H9 (cell line): ENCODE data around the gene CTDSPL2. TPM values are rescaled to one million over a fixed set of nuclear protein-coding genes. Genes with fewer than 3 reads are reported as not detected.

ENCODE experiments used
- DNase-seq: peaks from one replicate; pipeline ENCODE4 v3.0.0-alpha.2; 2017
- H2AFZ ChIP-seq: one replicate; pipeline ENCODE4 v1.6.1; 2013; ENCODE audit warnings: mild to moderate bottlenecking, low read length, control low read depth, moderate library complexity
- H2AK5ac ChIP-seq: 2 replicates; pipeline ENCODE4 v1.6.1; 2013; ENCODE audit warnings: low read length, control low read depth, mixed read lengths; ENCODE audit not compliant: insufficient read length
- H2BK120ac ChIP-seq: one replicate; pipeline ENCODE4 v1.6.1; 2013; ENCODE audit warnings: low read depth, mild to moderate bottlenecking, low read length, control low read depth, inconsistent platforms; ENCODE audit not compliant: poor library complexity, severe bottlenecking
- H2BK12ac ChIP-seq: 2 replicates; pipeline ENCODE4 v1.6.1; 2013; ENCODE audit warnings: low read length, control low read depth, mixed read lengths, low read depth; ENCODE audit not compliant: insufficient read length
- H2BK15ac ChIP-seq: 2 replicates; pipeline ENCODE4 v1.6.1; 2013; ENCODE audit warnings: low read depth, low read length, control low read depth
- H2BK20ac ChIP-seq: one replicate; pipeline ENCODE4 v1.6.1; 2013; ENCODE audit warnings: low read depth, mild to moderate bottlenecking, low read length, control low read depth, inconsistent platforms; ENCODE audit not compliant: poor library complexity, severe bottlenecking
- H2BK5ac ChIP-seq: 2 replicates; pipeline ENCODE4 v1.6.1; 2013; ENCODE audit warnings: low read length, control low read depth, mixed read lengths; ENCODE audit not compliant: insufficient read length
- H3K14ac ChIP-seq: 2 replicates; pipeline ENCODE4 v1.6.1; 2013; ENCODE audit warnings: low read length, control low read depth; ENCODE audit not compliant: insufficient read depth
- H3K18ac ChIP-seq: 2 replicates; pipeline ENCODE4 v1.6.1; 2013; ENCODE audit warnings: low read depth, mild to moderate bottlenecking, mixed read lengths, low read length, control low read depth; ENCODE audit not compliant: insufficient read length
- H3K23ac ChIP-seq: 2 replicates; pipeline ENCODE4 v1.6.1; 2013; ENCODE audit warnings: low read length, control low read depth, mixed read lengths, low read depth; ENCODE audit not compliant: insufficient read length
- H3K23me2 ChIP-seq: 2 replicates; pipeline ENCODE4 v1.6.1; 2013; ENCODE audit warnings: low read depth, mild to moderate bottlenecking, mixed read lengths, low read length, control low read depth; ENCODE audit not compliant: insufficient read length, poor library complexity, severe bottlenecking
- H3K27ac ChIP-seq: 2 replicates; pipeline ENCODE4 v1.5.1; 2013; ENCODE audit warnings: low read length, control low read depth, mixed read lengths, low read depth; ENCODE audit not compliant: insufficient read length
- H3K27me3 ChIP-seq: 2 replicates; pipeline ENCODE4 v1.6.1; 2013; ENCODE audit warnings: low read length, control low read depth, inconsistent platforms; ENCODE audit not compliant: insufficient read depth
- H3K4ac ChIP-seq: 2 replicates; pipeline ENCODE4 v1.6.1; 2013; ENCODE audit warnings: low read depth, mild to moderate bottlenecking, control low read depth, inconsistent platforms, low read length, moderate library complexity
- H3K4me1 ChIP-seq: 2 replicates; pipeline ENCODE4 v1.6.1; 2013; ENCODE audit warnings: low read length, control low read depth, inconsistent platforms; ENCODE audit not compliant: insufficient read depth
- H3K4me2 ChIP-seq: 2 replicates; pipeline ENCODE4 v1.6.1; 2013; ENCODE audit warnings: low read length, control low read depth, mixed read lengths; ENCODE audit not compliant: insufficient read length, insufficient read depth
- H3K56ac ChIP-seq: 2 replicates; pipeline ENCODE4 v1.6.1; 2013; ENCODE audit warnings: low read depth, mild to moderate bottlenecking, mixed read lengths, low read length, control low read depth; ENCODE audit not compliant: insufficient read length
- H3K79me1 ChIP-seq: 2 replicates; pipeline ENCODE4 v1.6.1; 2013; ENCODE audit warnings: low read depth, mild to moderate bottlenecking, moderate library complexity, low read length, control low read depth, inconsistent platforms; ENCODE audit not compliant: insufficient read depth, poor library complexity, severe bottlenecking
- H3K79me2 ChIP-seq: 2 replicates; pipeline ENCODE4 v1.6.1; 2013; ENCODE audit warnings: low read length, control low read depth, inconsistent platforms; ENCODE audit not compliant: insufficient read depth
- H3K9ac ChIP-seq: 2 replicates; pipeline ENCODE4 v1.6.1; 2013; ENCODE audit warnings: low read length, control low read depth, mixed read lengths; ENCODE audit not compliant: insufficient read length; ENCODE audit errors: extremely low read depth
- H3K9me3 ChIP-seq: one replicate; pipeline ENCODE4 v1.6.1; 2013; ENCODE audit warnings: low read depth, low read length, inconsistent platforms; ENCODE audit not compliant: control insufficient read depth
- H3T11ph ChIP-seq: one replicate; pipeline ENCODE4 v1.6.1; 2013; ENCODE audit warnings: mild to moderate bottlenecking, low read length, control low read depth, inconsistent platforms
- H4K20me1 ChIP-seq: one replicate; pipeline ENCODE4 v1.6.1; 2013; ENCODE audit not compliant: control insufficient read depth, insufficient read length, insufficient read depth
- H4K5ac ChIP-seq: 2 replicates; pipeline ENCODE4 v1.6.1; 2013; ENCODE audit warnings: low read depth, mild to moderate bottlenecking, mixed read lengths, low read length, control low read depth; ENCODE audit not compliant: insufficient read length
- H4K8ac ChIP-seq: replicated peaks from 2 replicates; pipeline ENCODE4 v1.6.1; 2013; ENCODE audit warnings: low read length, control low read depth, mixed read lengths, low read depth; ENCODE audit not compliant: insufficient read length
- H4K91ac ChIP-seq: 2 replicates; pipeline ENCODE4 v1.6.1; 2013; ENCODE audit warnings: low read depth, mild to moderate bottlenecking, moderate library complexity, mixed read lengths, low read length, control low read depth; ENCODE audit not compliant: insufficient read length
- H3K27ac Mint-ChIP-seq, 3 experiments: 2 replicates in 2 of 3; 3 replicates in 1 of 3; pipeline ENCODE4 v1.8.0; 2020 to 2021; ENCODE audit warnings: mixed read lengths in 3 of 3, mild to moderate bottlenecking in 1 of 3, moderate library complexity in 1 of 3
- H3K27me3 Mint-ChIP-seq: 2 replicates; pipeline ENCODE4 v1.8.0; 2021; ENCODE audit warnings: low read depth, mild to moderate bottlenecking, moderate library complexity, mixed read lengths
- H3K36me3 Mint-ChIP-seq, 3 experiments: 2 replicates in 2 of 3; 3 replicates in 1 of 3; pipeline ENCODE4 v1.8.0; 2020 to 2021; ENCODE audit warnings: low read depth in 3 of 3, mixed read lengths in 3 of 3; ENCODE audit not compliant: insufficient read depth in 1 of 3
- H3K4me1 Mint-ChIP-seq, 2 experiments: 2 replicates each; pipeline ENCODE4 v1.8.0; 2020; ENCODE audit warnings: mixed read lengths in 2 of 2
- H3K4me3 Mint-ChIP-seq, 2 experiments: 2 replicates in 1 of 2; 3 replicates in 1 of 2; pipeline ENCODE4 v1.8.0; 2020 to 2021; ENCODE audit warnings: mild to moderate bottlenecking in 2 of 2, mixed read lengths in 2 of 2, moderate library complexity in 1 of 2
- H3K9me3 Mint-ChIP-seq, 2 experiments: 2 replicates in 1 of 2; 3 replicates in 1 of 2; pipeline ENCODE4 v1.8.0; 2020; ENCODE audit warnings: mild to moderate bottlenecking in 2 of 2, mixed read lengths in 2 of 2, moderate library complexity in 1 of 2
- WGBS: extraction: QIAGEN DNeasy Blood & Tissue Kit; methylation state at CpG from one replicate; pipeline ENCODE4 v1.1.7; 2013; ENCODE audit warnings: missing lambda C conversion rate, low lambda C conversion rate, mixed read lengths; ENCODE audit not compliant: insufficient read length; ENCODE audit errors: extremely low coverage; 5-methylcytosine and 5-hydroxymethylcytosine counted together
- total RNA-seq: library from RNA; stranded (reverse); gene quantifications from 2 replicates; pipeline ENCODE4 v1.2.1, GENCODE V29; 2021
- TF ChIP-seq, protein P1 (sequence below): fragments of 200-600 bp; sonication (generic); conservative IDR thresholded peaks from 3 replicates; pipeline ENCODE4 v1.8.0; 2021; ENCODE audit warnings: antibody characterized with exemption, mild to moderate bottlenecking

CTDSPL2 gene
- total RNA-seq, 1 experiment from 2014 or later = 78.8 TPM

DNA sequence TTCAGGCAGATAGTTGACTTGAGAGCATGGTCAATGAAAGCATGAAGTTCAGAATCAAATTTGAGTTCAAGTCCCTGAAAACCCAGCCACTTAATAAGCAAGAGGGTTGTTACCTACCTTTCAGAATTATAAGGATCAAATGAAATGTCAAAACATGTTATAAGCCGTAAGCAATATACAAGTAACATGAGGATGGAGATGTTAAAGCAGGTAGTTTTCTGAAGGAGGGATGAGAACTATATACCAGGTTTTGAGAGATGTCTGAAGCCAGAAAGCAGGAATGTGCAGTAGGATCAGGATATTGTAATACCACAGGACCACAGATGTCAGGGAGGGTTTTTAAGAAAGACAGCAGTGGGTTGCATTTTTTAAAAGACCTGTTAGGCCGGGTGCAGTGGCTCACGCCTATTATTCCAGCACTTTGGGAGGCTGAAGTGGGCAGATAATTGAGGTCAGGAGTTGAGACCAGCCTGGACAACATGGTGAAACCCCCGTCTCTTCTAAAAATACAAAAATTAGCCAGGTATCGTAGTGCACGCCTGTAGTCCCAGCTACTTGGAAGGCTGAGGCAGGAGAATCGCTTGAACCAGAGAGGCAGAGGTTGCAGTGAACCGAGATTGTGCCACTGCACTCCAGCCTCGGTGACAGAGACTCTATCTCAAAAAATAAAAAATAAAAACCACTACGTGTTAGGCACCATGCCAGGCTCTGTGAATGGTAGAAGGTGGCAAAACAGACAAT is 102.6 kb downstream of the CTDSPL2 start:
- Histone ChIP-seq H2AFZ (no peak overlapping the region), H3K4me1 (no peaks in the 10 kb centered on the region), H3K56ac (no peak overlapping the region), H3K4me2 (no peak overlapping the region), H2BK5ac (no peak overlapping the region), H3K23me2 (no peaks in the 10 kb centered on the region), H3K79me1 (no peaks in the 10 kb centered on the region), H3K27me3 (no peaks in the 10 kb centered on the region), H3K79me2 (no peaks in the 10 kb centered on the region), H3K18ac (no peak overlapping the region), H2BK120ac (no peak overlapping the region), H3T11ph (no peak overlapping the region), H3K14ac (no peak overlapping the region), H3K4ac (no peak overlapping the region), H2AK5ac (no peak overlapping the region), H2BK12ac (no peak overlapping the region), H4K91ac (no peak overlapping the region), H3K27ac (no peak overlapping the region), H3K9ac (no peak overlapping the region), H4K20me1 (no peaks in the 10 kb centered on the region), H3K23ac (no peak overlapping the region), H4K5ac (no peak overlapping the region), H4K8ac (no peak overlapping the region), H3K9me3 (no peaks in the 10 kb centered on the region), H2BK20ac (no peak overlapping the region), H2BK15ac (no peak overlapping the region)
- DNase-seq = no peak
- no peaks in the 10 kb centered on the region for H3K27me3 Mint-ChIP-seq
- WGBS = no CpG with 5 or more reads among the region's 10 CpGs
- TF ChIP-seq, protein P1, sequence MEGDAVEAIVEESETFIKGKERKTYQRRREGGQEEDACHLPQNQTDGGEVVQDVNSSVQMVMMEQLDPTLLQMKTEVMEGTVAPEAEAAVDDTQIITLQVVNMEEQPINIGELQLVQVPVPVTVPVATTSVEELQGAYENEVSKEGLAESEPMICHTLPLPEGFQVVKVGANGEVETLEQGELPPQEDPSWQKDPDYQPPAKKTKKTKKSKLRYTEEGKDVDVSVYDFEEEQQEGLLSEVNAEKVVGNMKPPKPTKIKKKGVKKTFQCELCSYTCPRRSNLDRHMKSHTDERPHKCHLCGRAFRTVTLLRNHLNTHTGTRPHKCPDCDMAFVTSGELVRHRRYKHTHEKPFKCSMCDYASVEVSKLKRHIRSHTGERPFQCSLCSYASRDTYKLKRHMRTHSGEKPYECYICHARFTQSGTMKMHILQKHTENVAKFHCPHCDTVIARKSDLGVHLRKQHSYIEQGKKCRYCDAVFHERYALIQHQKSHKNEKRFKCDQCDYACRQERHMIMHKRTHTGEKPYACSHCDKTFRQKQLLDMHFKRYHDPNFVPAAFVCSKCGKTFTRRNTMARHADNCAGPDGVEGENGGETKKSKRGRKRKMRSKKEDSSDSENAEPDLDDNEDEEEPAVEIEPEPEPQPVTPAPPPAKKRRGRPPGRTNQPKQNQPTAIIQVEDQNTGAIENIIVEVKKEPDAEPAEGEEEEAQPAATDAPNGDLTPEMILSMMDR = no peak
- H3K4me3 Mint-ChIP-seq = no peak overlapping the region
- no peaks in the 10 kb centered on the region for H3K9me3 Mint-ChIP-seq
- peaks cover 3 to 5% of the 10 kb centered on the region in 2 experiments; a peak in 2 of 4 replicates for H3K4me1 Mint-ChIP-seq
- H3K36me3 Mint-ChIP-seq = peaks cover 1 to 13% (median 10%) of the 10 kb centered on the region in 3 experiments; a peak in 5 of 7 replicates
- peak overlapping the region in 2 of 3 experiments; percentile 4 to 49; a peak in 3 of 7 replicates for H3K27ac Mint-ChIP-seq
